Neural crest cell (in vitro differentiated cells): ENCODE measurements around the gene RPS27. TPM values are rescaled to one million over a fixed set of nuclear protein-coding genes. Genes with fewer than 3 reads are reported as not detected.
"Not testable (repeated sequence)": the region's sequence is repeated elsewhere in the genome, so short reads cannot be mapped to it uniquely, and the experiment has no call there.

Source experiments
- DNase-seq: peaks from one replicate; pipeline ENCODE4 v3.0.0; 2021; ENCODE audit warnings: low read depth, mixed read lengths, low spot score
- H3K27ac Mint-ChIP-seq: one replicate; pipeline ENCODE4 v1.8.0; 2021; ENCODE audit warnings: mild to moderate bottlenecking, mixed read lengths; ENCODE audit not compliant: unreplicated experiment
- H3K27me3 Mint-ChIP-seq: 2 replicates; pipeline ENCODE4 v1.8.0; 2021; ENCODE audit warnings: low read depth, mild to moderate bottlenecking, mixed read lengths
- H3K36me3 Mint-ChIP-seq: 2 replicates; pipeline ENCODE4 v1.8.0; 2021; ENCODE audit warnings: low read depth, mild to moderate bottlenecking, mixed read lengths
- H3K4me1 Mint-ChIP-seq: 2 replicates; pipeline ENCODE4 v1.8.0; 2021; ENCODE audit warnings: mixed read lengths
- H3K4me3 Mint-ChIP-seq: one replicate; pipeline ENCODE4 v1.8.0; 2021; ENCODE audit warnings: mild to moderate bottlenecking, mixed read lengths
- H3K9me3 Mint-ChIP-seq: 2 replicates; pipeline ENCODE4 v1.8.0; 2021; ENCODE audit warnings: mixed read lengths
- CTCF ChIP-seq: fragments of 200-600 bp; sonication (generic); conservative IDR thresholded peaks from 2 replicates; pipeline ENCODE4 v1.5.0; 2021; ENCODE audit warnings: antibody characterized with exemption, mild to moderate bottlenecking
- total RNA-seq: library from RNA; stranded (reverse); gene quantifications from 2 replicates; pipeline ENCODE4 v1.2.1, GENCODE V29; 2021

The RPS27 gene
- total RNA-seq, 1 donor from 2014 or later = 1,806 TPM

- Mint-ChIP-seq H3K4me1 (peaks cover 36% of the 10 kb centered on the region), H3K36me3 (peaks cover 10% of the 10 kb centered on the region), H3K27me3 (no peaks in the 10 kb centered on the region), H3K4me3 (peak overlapping the region; percentile 100), H3K9me3 (no peaks in the 10 kb centered on the region), H3K27ac (peak overlapping the region; percentile 92)
- DNase-seq = no peak
- no peak for TF ChIP-seq CTCF
Observed at GRCh38 chr1:153976819-153977249, 13.7 kb upstream of the RPS27 start.

DNA sequence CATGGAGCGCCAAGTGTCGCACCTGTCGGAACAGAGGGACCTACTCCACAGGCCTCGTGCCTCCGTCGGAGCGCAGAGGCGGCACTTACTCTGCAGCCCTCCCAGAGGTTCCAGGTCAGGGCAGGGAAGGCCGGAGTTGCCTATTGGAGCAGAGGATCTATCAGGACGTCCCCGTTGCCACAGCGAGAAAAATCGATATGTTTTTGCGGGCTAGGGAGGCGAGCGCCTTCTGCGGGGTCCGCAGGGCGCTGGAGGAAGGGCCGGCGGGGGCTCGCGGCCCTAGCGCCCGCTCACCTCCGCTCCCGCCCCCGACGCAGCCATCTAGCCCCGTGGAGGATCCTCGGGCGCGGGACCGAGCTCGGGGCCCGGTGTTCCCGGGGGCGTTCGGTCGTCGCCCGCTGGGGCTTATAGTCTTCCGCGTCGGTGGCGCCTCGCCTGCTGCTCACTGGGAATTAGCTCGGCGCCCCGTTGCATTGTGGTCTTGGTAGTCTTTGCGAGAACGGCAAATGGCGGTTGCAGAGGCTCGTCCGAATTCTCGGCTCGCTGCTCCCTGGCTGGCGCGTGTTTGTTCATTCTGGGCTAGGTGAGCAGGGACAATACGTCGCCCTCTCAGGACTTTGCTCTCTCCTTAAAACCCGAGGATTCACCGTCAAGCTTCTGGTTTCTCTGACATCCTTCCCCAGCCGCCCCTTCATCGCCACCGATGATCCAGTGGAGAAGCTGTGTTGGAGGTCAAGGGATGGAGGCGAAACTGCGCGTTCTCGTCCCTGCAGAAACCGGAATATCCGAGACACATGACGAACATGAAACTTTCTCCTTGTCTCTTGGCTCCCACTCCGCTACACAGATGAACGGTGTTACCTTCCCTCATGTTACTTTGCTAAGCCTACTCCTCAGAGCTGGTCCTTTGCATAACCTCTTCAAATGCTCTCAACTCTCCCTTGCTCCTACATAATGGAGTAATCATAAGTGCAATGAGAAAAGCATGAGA is 13.0 kb upstream of the RPS27 start, which contains the start of gene JTB:
Gene JTB, minus strand, starts transcription at position 425 of the 991 bp plus-strand sequence. Its CDS starts 422 bp downstream, at position 3.
- Mint-ChIP-seq H3K9me3 (no peaks in the 10 kb centered on the region), H3K36me3 (peaks cover 12% of the 10 kb centered on the region), H3K27ac (peak within 1 kb of the TSS; percentile 96), H3K27me3 (no peaks in the 10 kb centered on the region), H3K4me3 (peak within 1 kb of the TSS; percentile 100), H3K4me1 (peaks cover 36% of the 10 kb centered on the region)
- peak; percentile 23 for TF ChIP-seq CTCF
- peak; percentile 75 for DNase-seq

DNA sequence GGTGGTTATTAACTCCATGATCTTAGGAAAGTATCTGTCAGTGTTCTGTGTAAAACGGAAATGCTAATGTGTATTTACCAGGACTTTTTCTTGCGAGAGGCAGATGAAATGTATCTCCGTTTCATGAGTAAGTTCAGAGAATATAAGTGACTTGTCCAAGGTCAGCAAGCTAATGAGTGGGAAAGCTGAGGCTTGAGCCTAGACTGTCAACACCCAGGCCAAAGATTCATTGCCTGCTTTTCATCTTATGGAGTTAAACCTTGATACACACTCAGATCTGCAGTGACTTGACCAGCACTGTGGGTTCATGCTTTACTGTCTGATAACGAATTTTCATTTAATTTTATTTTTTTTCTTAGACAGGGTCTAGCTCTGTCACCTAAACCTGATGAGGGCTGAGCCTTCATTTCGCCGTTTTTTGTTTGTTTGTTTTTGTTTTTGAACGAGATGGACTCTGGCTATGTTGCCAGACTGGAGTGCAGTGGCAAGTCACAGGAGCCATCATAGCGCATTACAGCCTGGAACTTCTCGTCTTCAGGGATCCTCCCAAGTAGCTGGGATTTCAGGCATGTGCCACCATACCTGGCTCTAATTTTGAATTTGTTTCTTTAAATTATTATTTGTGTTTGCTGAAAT is 12.2 kb upstream of the RPS27 start:
- no peak for TF ChIP-seq CTCF
- no peaks in the 10 kb centered on the region for H3K27me3 Mint-ChIP-seq
- DNase-seq = no peak
- H3K36me3 Mint-ChIP-seq = peaks cover 16% of the 10 kb centered on the region
- H3K27ac Mint-ChIP-seq = peak overlapping the region; percentile 96
- H3K4me1 Mint-ChIP-seq = peaks cover 36% of the 10 kb centered on the region
- no peaks in the 10 kb centered on the region for H3K9me3 Mint-ChIP-seq
- H3K4me3 Mint-ChIP-seq = peak overlapping the region; percentile 100

DNA sequence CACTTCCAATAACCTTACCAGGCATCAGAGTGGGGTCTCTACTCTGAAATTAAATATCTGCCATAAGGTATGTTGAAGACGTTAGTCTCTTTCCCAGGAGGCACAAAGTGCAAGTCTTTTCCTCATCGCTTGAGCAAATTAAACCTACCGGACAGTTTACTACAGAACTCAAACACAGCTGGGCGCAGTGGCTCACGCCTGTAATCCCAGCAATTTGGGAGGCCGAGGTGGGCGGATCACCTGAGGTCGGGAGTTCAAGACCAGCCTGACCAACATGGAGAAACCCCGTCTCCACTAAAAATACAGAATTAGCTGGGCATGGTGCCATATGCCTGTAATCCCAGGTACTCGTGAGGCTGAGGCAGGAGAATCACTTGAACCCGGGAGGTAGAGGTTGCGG is 11.5 kb upstream of the RPS27 start:
- Mint-ChIP-seq H3K4me3 (peak overlapping the region; percentile 100), H3K4me1 (peaks cover 36% of the 10 kb centered on the region), H3K36me3 (peaks cover 16% of the 10 kb centered on the region)
- not testable (repeated sequence) for H3K27ac Mint-ChIP-seq, DNase-seq, H3K27me3 Mint-ChIP-seq, H3K9me3 Mint-ChIP-seq

- Mint-ChIP-seq H3K4me1 (peaks cover 48% of the 10 kb centered on the region), H3K4me3 (peak overlapping the region; percentile 31)
- H3K27ac Mint-ChIP-seq, H3K36me3 Mint-ChIP-seq, H3K27me3 Mint-ChIP-seq, H3K9me3 Mint-ChIP-seq, DNase-seq: not testable (repeated sequence)
Observed at GRCh38 chr1:153981735-153982134, 8.8 kb upstream of the RPS27 start.

GRCh38 chr1:153984123-153984894 is 6.3 kb upstream of the RPS27 start:
- H3K27ac Mint-ChIP-seq = no peak overlapping the region
- H3K36me3 Mint-ChIP-seq = peaks cover 8% of the 10 kb centered on the region
- no peaks in the 10 kb centered on the region for H3K9me3 Mint-ChIP-seq
- peaks cover 31% of the 10 kb centered on the region for H3K4me1 Mint-ChIP-seq
- no peaks in the 10 kb centered on the region for H3K27me3 Mint-ChIP-seq
- H3K4me3 Mint-ChIP-seq = peak overlapping the region; percentile 98
- TF ChIP-seq CTCF = no peak
- DNase-seq = no peak
